ENCODE data around the gene AADACL2. TPM values are rescaled to one million over a fixed set of nuclear protein-coding genes. Genes with fewer than 3 reads are reported as not detected.

AADACL2 gene
- total RNA-seq, 1 experiment from 2014 or later = not detected

GRCh38 chr3:151765685-151766084, 32.0 kb downstream of the AADACL2 start:
- Histone ChIP-seq H3K18ac (ENCODE audit: insufficient read length, low read depth, low read length) (no peak overlapping the region), H3K14ac (ENCODE audit: insufficient read depth, low read length) (no peak overlapping the region), H3K79me1 (ENCODE audit: insufficient read depth, low read depth, low read length, poor library complexity, severe bottlenecking) (no peaks in the 10 kb centered on the region), H2BK120ac (ENCODE audit: low read depth, low read length, poor library complexity, severe bottlenecking) (no peak overlapping the region), H4K5ac (ENCODE audit: insufficient read length, low read depth, low read length) (no peak overlapping the region), H3K79me2 (ENCODE audit: insufficient read depth, low read length) (no peaks in the 10 kb centered on the region), H2BK15ac (ENCODE audit: low read depth, low read length) (no peak overlapping the region), H3T11ph (ENCODE audit: low read length) (no peak overlapping the region), H4K8ac (replicated peaks; ENCODE audit: insufficient read length, low read depth, low read length) (no peak overlapping the region), H3K9me3 (ENCODE audit: control insufficient read depth, low read depth, low read length) (no peaks in the 10 kb centered on the region), H3K9ac (ENCODE audit: extremely low read depth, insufficient read length, low read length) (no peak overlapping the region), H2BK12ac (ENCODE audit: insufficient read length, low read depth, low read length) (no peak overlapping the region), H3K23me2 (ENCODE audit: insufficient read length, low read depth, low read length, poor library complexity, severe bottlenecking) (no peaks in the 10 kb centered on the region), H2AFZ (ENCODE audit: low read length) (no peak overlapping the region), H3K4ac (ENCODE audit: low read depth, low read length) (no peak overlapping the region), H3K27ac (ENCODE audit: insufficient read length, low read depth, low read length) (no peak overlapping the region), H2BK5ac (ENCODE audit: insufficient read length, low read length) (no peak overlapping the region), H3K4me1 (ENCODE audit: insufficient read depth, low read length) (no peaks in the 10 kb centered on the region), H2BK20ac (ENCODE audit: low read depth, low read length, poor library complexity, severe bottlenecking) (no peak overlapping the region), H3K23ac (ENCODE audit: insufficient read length, low read depth, low read length) (no peak overlapping the region), H3K27me3 (ENCODE audit: insufficient read depth, low read length) (no peaks in the 10 kb centered on the region), H4K91ac (ENCODE audit: insufficient read length, low read depth, low read length) (no peak overlapping the region), H3K4me2 (ENCODE audit: insufficient read depth, insufficient read length, low read length) (no peak overlapping the region), H3K56ac (ENCODE audit: insufficient read length, low read depth, low read length) (no peak overlapping the region), H2AK5ac (ENCODE audit: insufficient read length, low read length) (no peak overlapping the region), H4K20me1 (ENCODE audit: control insufficient read depth, insufficient read depth, insufficient read length) (no peaks in the 10 kb centered on the region)
- Mint-ChIP-seq H3K27ac (no peak overlapping the region), H3K27me3 (ENCODE audit: low read depth) (no peaks in the 10 kb centered on the region), H3K4me3 (no peak overlapping the region), H3K4me1 (0 out of 4 replicates have a peak, but pooled peaks cover 0 to 3% of the 10 kb centered on the region in 2 experiments), H3K9me3 (peaks cover 0 to 3% of the 10 kb centered on the region in 2 experiments; a peak in 2 of 5 replicates), H3K36me3 (ENCODE audit: insufficient read depth in 1 of 3, low read depth in 3 of 3) (no peaks in the 10 kb centered on the region)
- no peak for TF ChIP-seq CTCF (conservative IDR thresholded peaks at IDR 0.05)
- DNase-seq = no peak
